CD4-positive, CD25-positive, alpha-beta regulatory T cell (primary cell): ENCODE data around the gene BPHL. TPM values are rescaled to one million over a fixed set of nuclear protein-coding genes. Genes with fewer than 3 reads are reported as not detected.
A peak's percentile ranks its signal among the peaks of the same experiment; 100 is the strongest.
"Not testable (repeated sequence)": the region's sequence is repeated elsewhere in the genome, so short reads cannot be mapped to it uniquely, and the experiment has no call there.

Experiments used
- ATAC-seq, 2 donors: fragments of 150-1000 bp; cut with Tn5 transposase; one replicate each; pipeline ENCODE4 v1.10.0; 2021; ENCODE audit warnings: low read depth in 2 of 2, moderate number of reproducible peaks in 2 of 2, moderate library complexity in 1 of 2
- DNase-seq, 3 donors: peaks; one replicate each; pipeline versions ENCODE4 v3.0.0 to v3.0.0-alpha.2; 2012 to 2022; ENCODE audit warnings: mixed read lengths in 1 of 3
- H3K27ac ChIP-seq: one replicate; pipeline ENCODE4 v1.7.0; 2013; ENCODE audit warnings: mild to moderate bottlenecking, low read length; ENCODE audit not compliant: insufficient read depth, poor library complexity, severe bottlenecking
- H3K27me3 ChIP-seq: one replicate; pipeline ENCODE4 v1.7.0; 2013; ENCODE audit warnings: low read length; ENCODE audit not compliant: control insufficient read depth, insufficient read depth
- H3K36me3 ChIP-seq: one replicate; pipeline ENCODE4 v1.7.0; 2013; ENCODE audit warnings: mild to moderate bottlenecking, low read length, moderate library complexity; ENCODE audit not compliant: control insufficient read depth, insufficient read depth
- H3K4me1 ChIP-seq: 2 replicates; pipeline ENCODE4 v1.7.0; 2013; ENCODE audit warnings: mild to moderate bottlenecking, low read length; ENCODE audit not compliant: insufficient read depth, control insufficient read depth, poor library complexity, severe bottlenecking
- H3K4me3 ChIP-seq: one replicate; pipeline ENCODE4 v1.7.0; 2013; ENCODE audit warnings: low read depth, mild to moderate bottlenecking, low read length, moderate library complexity
- H3K9me3 ChIP-seq, 2 experiments: 1 replicate in 1 of 2; 2 replicates in 1 of 2; pipeline ENCODE4 v1.7.0; 2013; ENCODE audit warnings: low read length in 2 of 2, mild to moderate bottlenecking in 1 of 2, moderate library complexity in 1 of 2; ENCODE audit not compliant: control insufficient read depth in 2 of 2
- H3K27ac Mint-ChIP-seq, 3 donors: one replicate each; pipeline ENCODE4 v1.8.0; 2020 to 2022; ENCODE audit warnings: mild to moderate bottlenecking in 3 of 3, mixed read lengths in 3 of 3, moderate library complexity in 2 of 3
- H3K27me3 Mint-ChIP-seq: one replicate; pipeline ENCODE4 v1.8.0; 2022; ENCODE audit warnings: mild to moderate bottlenecking, mixed read lengths
- H3K36me3 Mint-ChIP-seq: one replicate; pipeline ENCODE4 v1.8.0; 2020; ENCODE audit warnings: mixed read lengths
- H3K4me1 Mint-ChIP-seq, 4 donors: one replicate each; pipeline ENCODE4 v1.8.0; 2020 to 2022; ENCODE audit warnings: mixed read lengths in 4 of 4, mild to moderate bottlenecking in 1 of 4
- H3K4me3 Mint-ChIP-seq, 4 donors: one replicate each; pipeline ENCODE4 v1.8.0; 2020 to 2022; ENCODE audit warnings: mild to moderate bottlenecking in 4 of 4, mixed read lengths in 4 of 4, moderate library complexity in 3 of 4
- H3K9me3 Mint-ChIP-seq, 7 donors: one replicate each; pipeline ENCODE4 v1.8.0; 2020 to 2022; ENCODE audit warnings: mixed read lengths in 7 of 7, mild to moderate bottlenecking in 3 of 7, moderate library complexity in 2 of 7
- polyA plus RNA-seq, 4 donors: library from polyadenylated mRNA; unstranded; fragments of 300-500 nt; fragmentation: Illumina TruSeq; gene quantifications; one replicate each; pipeline ENCODE4 v1.2.3, GENCODE V29; 2021
- total RNA-seq: library from RNA; stranded (reverse); gene quantifications from one replicate; pipeline ENCODE4 v1.2.3, GENCODE V29; 2022

The BPHL gene
- total RNA-seq (6.8 TPM), polyA plus RNA-seq (10 to 100 TPM in 1 of 4 donors, 1 to 10 TPM in 3; 5.8 to 13.9 (median 7.5) TPM)

GRCh38 chr6:3118353-3119039, at the start of gene BPHL:
Gene BPHL (plus strand): TSS chr6:3118711. CDS start chr6:3118741, 30 bp downstream.
- Histone ChIP-seq H3K27ac (peak within 1 kb of the TSS; percentile 93), H3K36me3 (peaks cover 18% of the 10 kb centered on the region), H3K27me3 (no peaks in the 10 kb centered on the region), H3K4me1 (peaks cover 13% of the 10 kb centered on the region), H3K9me3 (no peaks in the 10 kb centered on the region), H3K4me3 (peak within 1 kb of the TSS; percentile 81)
- H3K36me3 Mint-ChIP-seq, result peaks cover 1% of the 10 kb centered on the region
- ATAC-seq, result peak; percentile 90
- no peaks in the 10 kb centered on the region for H3K27me3 Mint-ChIP-seq
- H3K9me3 Mint-ChIP-seq, result no peaks in the 10 kb centered on the region
- peak within 1 kb of the TSS; percentile 34 to 91 (median 91) for H3K27ac Mint-ChIP-seq
- peak within 1 kb of the TSS; percentile 89 to 95 (median 94) for H3K4me3 Mint-ChIP-seq
- peak; percentile 94 to 99 (median 99) for DNase-seq
- H3K4me1 Mint-ChIP-seq, result peaks cover 5 to 16% (median 14%) of the 10 kb centered on the region in 4 donors

DNA sequence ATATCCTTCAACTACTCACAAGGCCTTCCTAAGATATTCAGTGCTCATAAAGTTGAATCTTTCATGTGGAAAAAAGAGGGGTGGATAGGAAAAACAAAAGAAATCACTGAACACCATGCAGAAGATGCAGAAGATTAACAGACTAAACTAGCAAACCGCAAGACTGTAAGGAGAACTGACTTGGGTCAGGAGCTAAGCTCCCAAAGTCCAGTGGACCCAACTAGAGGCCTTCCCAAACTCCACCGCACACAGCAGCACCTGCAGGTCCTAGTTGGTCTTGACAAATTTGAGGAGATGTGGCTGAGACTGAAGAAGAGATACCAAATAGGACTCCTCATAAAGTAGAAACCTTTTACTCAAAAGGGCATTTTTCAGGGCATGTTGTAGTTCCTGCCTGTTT, 46.9 kb upstream of the BPHL start:
- H3K9me3 Mint-ChIP-seq, result no peaks in the 10 kb centered on the region
- H3K27me3 Mint-ChIP-seq, result no peaks in the 10 kb centered on the region
- H3K27ac Mint-ChIP-seq, result no peak overlapping the region
- Histone ChIP-seq H3K36me3 (peaks cover 22% of the 10 kb centered on the region), H3K27ac (peak overlapping the region; percentile 34), H3K4me1 (peaks cover 59% of the 10 kb centered on the region), H3K27me3 (no peaks in the 10 kb centered on the region), H3K9me3 (no peaks in the 10 kb centered on the region), H3K4me3 (no peak overlapping the region)
- H3K4me1 Mint-ChIP-seq, result peaks cover 45 to 81% (median 60%) of the 10 kb centered on the region in 4 donors
- H3K4me3 Mint-ChIP-seq, result peak overlapping the region in 3 of 4 donors; percentile 41 to 100 (median 79)
- no peak for ATAC-seq
- DNase-seq, result no peak
- H3K36me3 Mint-ChIP-seq, result peaks cover 23% of the 10 kb centered on the region

GRCh38 chr6:3072798-3073197, 45.7 kb upstream of the BPHL start:
- no peaks in the 10 kb centered on the region for H3K9me3 ChIP-seq
- H3K4me3 ChIP-seq, result no peak overlapping the region
- peaks cover 54% of the 10 kb centered on the region for H3K4me1 ChIP-seq
- no peaks in the 10 kb centered on the region for H3K9me3 Mint-ChIP-seq
- peaks cover 33% of the 10 kb centered on the region for H3K36me3 Mint-ChIP-seq
- ATAC-seq, result no peak
- H3K27me3 Mint-ChIP-seq, result no peaks in the 10 kb centered on the region
- H3K36me3 ChIP-seq, result peaks cover 34% of the 10 kb centered on the region
- no peak overlapping the region for H3K27ac ChIP-seq
- H3K4me3 Mint-ChIP-seq, result no peak overlapping the region
- DNase-seq, result no peak
- no peak overlapping the region for H3K27ac Mint-ChIP-seq
- H3K27me3 ChIP-seq, result no peaks in the 10 kb centered on the region
- peaks cover 45 to 80% (median 56%) of the 10 kb centered on the region in 4 donors for H3K4me1 Mint-ChIP-seq

DNA sequence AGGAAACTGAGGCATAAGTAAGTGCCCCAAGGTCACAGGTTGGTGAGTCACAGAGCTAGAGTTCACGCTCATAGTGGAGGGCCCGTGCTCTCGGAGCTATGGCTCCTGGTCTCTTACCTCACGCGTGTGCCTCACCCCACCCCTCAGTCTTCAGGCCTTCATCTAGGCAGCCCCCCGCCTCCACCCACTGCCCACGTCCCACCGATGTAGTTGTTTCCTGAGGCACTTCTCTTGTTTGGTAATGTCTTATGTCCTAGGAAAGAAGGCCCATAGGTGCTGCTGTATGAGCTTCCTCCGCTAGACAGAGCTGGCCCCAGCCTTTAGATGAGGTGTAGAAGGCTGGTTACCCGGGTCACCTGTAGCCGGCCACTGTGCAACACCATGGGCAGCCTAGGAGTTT, 45.1 kb upstream of the BPHL start:
- Mint-ChIP-seq H3K9me3 (no peaks in the 10 kb centered on the region), H3K4me1 (peaks cover 42 to 80% (median 57%) of the 10 kb centered on the region in 4 donors), H3K27me3 (no peaks in the 10 kb centered on the region), H3K36me3 (peaks cover 38% of the 10 kb centered on the region), H3K27ac (no peak overlapping the region), H3K4me3 (peak overlapping the region in 1 of 4 donors; percentile 4)
- Histone ChIP-seq H3K4me1 (peaks cover 48% of the 10 kb centered on the region), H3K4me3 (no peak overlapping the region), H3K27ac (no peak overlapping the region), H3K36me3 (peaks cover 40% of the 10 kb centered on the region), H3K9me3 (no peaks in the 10 kb centered on the region), H3K27me3 (no peaks in the 10 kb centered on the region)
- DNase-seq, result no peak
- no peak for ATAC-seq

- Mint-ChIP-seq H3K4me1 (peaks cover 30 to 63% (median 43%) of the 10 kb centered on the region in 4 donors), H3K4me3 (peak overlapping the region; percentile 41 to 85 (median 70))
These were observed 42.8 kb upstream of the BPHL start for GRCh38 chr6:3075772-3076113.

DNA sequence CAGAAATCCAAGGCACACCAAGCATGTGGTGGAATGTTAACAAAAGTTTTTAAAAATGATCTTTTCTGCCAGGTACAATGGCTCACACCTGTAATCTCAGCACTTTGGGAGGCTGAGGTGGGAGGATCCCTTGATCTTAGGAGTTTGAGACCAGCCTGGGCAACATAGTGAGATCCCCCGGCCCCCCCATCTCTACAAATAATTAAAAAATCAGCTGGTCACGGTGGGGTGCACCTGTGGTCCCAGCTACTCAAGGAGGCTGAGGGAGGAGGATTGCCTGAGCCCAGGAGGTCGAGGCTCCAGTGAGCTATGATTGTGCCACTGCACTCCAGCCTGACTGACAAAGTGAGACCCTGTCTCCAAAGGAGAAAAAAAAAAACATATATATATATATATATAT, 42.2 kb upstream of the BPHL start:
- ATAC-seq (no peak), DNase-seq (no peak)
- Histone ChIP-seq H3K9me3 (no peaks in the 10 kb centered on the region), H3K36me3 (peaks cover 65% of the 10 kb centered on the region), H3K4me1 (peaks cover 23% of the 10 kb centered on the region), H3K27ac (peak overlapping the region; percentile 8), H3K4me3 (peak overlapping the region; percentile 60), H3K27me3 (no peaks in the 10 kb centered on the region)
- Mint-ChIP-seq H3K27ac (peak overlapping the region in 1 of 3 donors; percentile 68), H3K27me3 (no peaks in the 10 kb centered on the region), H3K36me3 (peaks cover 56% of the 10 kb centered on the region), H3K4me1 (peaks cover 24 to 57% (median 37%) of the 10 kb centered on the region in 4 donors), H3K9me3 (no peaks in the 10 kb centered on the region), H3K4me3 (peak overlapping the region in 1 of 4 donors; percentile 63)

More at GRCh38 chr6:3075772-3076113, 42.8 kb upstream of the BPHL start:
- Histone ChIP-seq H3K36me3 (peaks cover 62% of the 10 kb centered on the region), H3K4me3 (peak overlapping the region; percentile 60), H3K9me3 (no peaks in the 10 kb centered on the region), H3K27ac (peak overlapping the region; percentile 8), H3K27me3 (no peaks in the 10 kb centered on the region), H3K4me1 (peaks cover 29% of the 10 kb centered on the region)
- no peaks in the 10 kb centered on the region for H3K9me3 Mint-ChIP-seq
- H3K36me3 Mint-ChIP-seq, result peaks cover 53% of the 10 kb centered on the region
- ATAC-seq, result no peak
- no peaks in the 10 kb centered on the region for H3K27me3 Mint-ChIP-seq
- peak overlapping the region; percentile 5 to 68 (median 65) for H3K27ac Mint-ChIP-seq
- DNase-seq, result no peak

DNA sequence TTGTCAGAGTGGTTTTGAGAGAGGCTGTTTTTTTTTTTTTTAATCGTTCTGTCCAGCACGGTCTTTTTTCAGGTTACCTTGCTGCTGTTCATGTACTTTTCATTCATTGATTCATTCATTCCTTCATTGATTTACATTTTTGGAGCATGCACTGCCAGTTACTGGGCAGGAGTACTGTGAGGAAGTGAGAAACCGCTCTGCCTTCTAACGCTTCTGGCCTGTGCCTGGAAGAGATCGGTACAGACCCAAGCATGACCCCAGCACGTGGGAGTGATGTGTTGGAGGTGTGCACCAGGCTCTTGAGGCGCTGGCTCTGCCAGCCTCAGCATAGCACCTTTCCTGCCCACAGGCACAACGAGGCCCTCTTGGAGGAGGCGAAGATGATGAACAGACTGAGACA, 41.1 kb upstream of the BPHL start:
- Mint-ChIP-seq H3K36me3 (peaks cover 58% of the 10 kb centered on the region), H3K27ac (peak overlapping the region in 2 of 3 donors; percentile 32 to 62), H3K9me3 (no peaks in the 10 kb centered on the region), H3K4me1 (peaks cover 18 to 50% (median 33%) of the 10 kb centered on the region in 4 donors), H3K27me3 (no peaks in the 10 kb centered on the region), H3K4me3 (no peak overlapping the region)
- H3K36me3 ChIP-seq, result peaks cover 68% of the 10 kb centered on the region
- H3K4me1 ChIP-seq, result peaks cover 18% of the 10 kb centered on the region
- no peak overlapping the region for H3K4me3 ChIP-seq
- ATAC-seq (no peak), DNase-seq (no peak)
- no peaks in the 10 kb centered on the region for H3K9me3 ChIP-seq
- no peaks in the 10 kb centered on the region for H3K27me3 ChIP-seq
- H3K27ac ChIP-seq, result no peak overlapping the region

GRCh38 chr6:3078952-3079351, 39.6 kb upstream of the BPHL start:
- H3K4me1 ChIP-seq, result peaks cover 18% of the 10 kb centered on the region
- not testable (repeated sequence) for H3K27me3 ChIP-seq, H3K27me3 Mint-ChIP-seq, H3K27ac Mint-ChIP-seq, H3K4me3 ChIP-seq, H3K9me3 Mint-ChIP-seq, H3K4me3 Mint-ChIP-seq, H3K9me3 ChIP-seq, DNase-seq, ATAC-seq, H3K27ac ChIP-seq
- peaks cover 65% of the 10 kb centered on the region for H3K36me3 Mint-ChIP-seq
- H3K4me1 Mint-ChIP-seq, result peaks cover 17 to 37% (median 27%) of the 10 kb centered on the region in 4 donors
- peaks cover 74% of the 10 kb centered on the region for H3K36me3 ChIP-seq
